GM18507 (cell line): Measurements from ENCODE around the gene CENPS.

Experiments used
- DNase-seq: peaks from one replicate; pipeline ENCODE4 v3.0.0; 2011; ENCODE audit warnings: low read depth; ENCODE audit not compliant: insufficient read length; ENCODE audit errors: extremely low spot score
- FAIRE-seq: peaks from 2 replicates; lab custom pipeline; 2011; peaks lifted over from hg19 to GRCh38; lab: Jason Lieb, UNC

Gene CENPS

GRCh38 chr1:10479296-10479695, 49.1 kb downstream of the CENPS start:
- DNase-seq (no peak), FAIRE-seq (no peak)

GRCh38 chr1:10480614-10481013, 50.4 kb downstream of the CENPS start:
- DNase-seq (no peak), FAIRE-seq (no peak)

- no peak for DNase-seq
- no peak for FAIRE-seq
These were observed 54.3 kb downstream of the CENPS start for GRCh38 chr1:10484521-10484920.

GRCh38 chr1:10489291-10490055, 59.2 kb downstream of the CENPS start:
- DNase-seq, result no peak
- FAIRE-seq, result no peak

- no peak for DNase-seq
- FAIRE-seq, result no peak
These were observed 60.2 kb downstream of the CENPS start for GRCh38 chr1:10490286-10490970.
